Stimulated activated CD4-positive, alpha-beta T cell treated with anti-CD3 and anti-CD28 coated beads, Interleukin-2, amount 100 ng/mL, for 48 hours (primary cell): ENCODE results near the gene DHRS3.
A peak's percentile ranks its signal among the peaks of the same experiment; 100 is the strongest.

Experiments
- DNase-seq, 2 donors: peaks; one replicate each; pipeline ENCODE4 v3.0.0-alpha.2; 2020

DHRS3 gene

DNA sequence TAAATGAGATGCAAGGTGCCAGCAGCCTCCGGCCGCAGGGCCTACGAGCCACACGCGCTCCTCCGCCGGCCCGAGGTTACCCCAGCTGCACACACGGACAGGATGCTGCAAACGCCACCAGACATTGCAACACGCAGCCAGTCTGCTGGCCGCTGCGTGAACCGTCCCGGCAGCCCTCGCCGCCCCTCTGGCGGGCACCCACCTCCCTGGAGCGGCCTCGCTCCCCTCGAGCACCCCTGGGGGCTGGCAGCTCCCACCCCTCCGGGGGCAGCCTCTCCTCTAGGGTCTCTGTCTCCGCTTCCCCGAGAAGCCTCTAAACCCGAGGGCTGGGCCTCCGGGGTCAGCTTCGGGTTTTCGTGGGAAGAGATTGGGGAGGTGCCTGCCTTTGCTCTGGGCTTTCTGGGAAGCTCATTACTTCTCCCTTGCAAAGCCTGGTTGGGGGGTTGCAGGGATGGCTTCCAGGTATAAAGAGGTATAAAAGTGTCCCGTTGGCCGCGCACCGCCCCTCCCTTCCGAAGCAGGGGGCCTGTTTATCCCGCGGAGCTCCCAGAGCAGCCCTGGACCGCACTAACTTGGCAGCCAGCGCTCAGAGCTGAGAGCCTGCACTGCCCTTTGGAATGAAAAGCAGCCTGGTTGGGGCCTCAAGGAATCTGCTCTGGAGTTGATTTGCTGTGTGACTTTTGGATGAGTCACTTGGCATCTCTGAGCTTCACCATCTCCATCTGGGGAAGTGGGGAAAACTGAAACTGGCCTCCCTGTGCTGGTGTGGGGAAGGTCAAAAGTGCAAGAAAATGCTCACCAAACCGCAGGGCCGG, 21.8 kb downstream of the DHRS3 start:
- no peak for DNase-seq

DNA sequence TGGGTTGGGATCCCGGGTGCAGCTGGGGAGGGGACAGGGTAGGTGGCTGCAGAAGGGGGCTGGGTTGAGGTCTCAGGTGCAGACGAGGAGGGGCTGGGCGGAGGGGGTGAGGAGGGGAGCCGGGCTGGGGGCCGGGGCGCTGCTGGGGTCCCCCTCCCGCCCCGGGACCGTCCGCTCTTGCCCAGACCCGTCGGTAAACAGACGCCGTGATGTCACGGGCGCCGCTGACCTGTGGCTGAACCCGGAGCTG, 22.3 kb downstream of the DHRS3 start:
- no peak for DNase-seq

DNA sequence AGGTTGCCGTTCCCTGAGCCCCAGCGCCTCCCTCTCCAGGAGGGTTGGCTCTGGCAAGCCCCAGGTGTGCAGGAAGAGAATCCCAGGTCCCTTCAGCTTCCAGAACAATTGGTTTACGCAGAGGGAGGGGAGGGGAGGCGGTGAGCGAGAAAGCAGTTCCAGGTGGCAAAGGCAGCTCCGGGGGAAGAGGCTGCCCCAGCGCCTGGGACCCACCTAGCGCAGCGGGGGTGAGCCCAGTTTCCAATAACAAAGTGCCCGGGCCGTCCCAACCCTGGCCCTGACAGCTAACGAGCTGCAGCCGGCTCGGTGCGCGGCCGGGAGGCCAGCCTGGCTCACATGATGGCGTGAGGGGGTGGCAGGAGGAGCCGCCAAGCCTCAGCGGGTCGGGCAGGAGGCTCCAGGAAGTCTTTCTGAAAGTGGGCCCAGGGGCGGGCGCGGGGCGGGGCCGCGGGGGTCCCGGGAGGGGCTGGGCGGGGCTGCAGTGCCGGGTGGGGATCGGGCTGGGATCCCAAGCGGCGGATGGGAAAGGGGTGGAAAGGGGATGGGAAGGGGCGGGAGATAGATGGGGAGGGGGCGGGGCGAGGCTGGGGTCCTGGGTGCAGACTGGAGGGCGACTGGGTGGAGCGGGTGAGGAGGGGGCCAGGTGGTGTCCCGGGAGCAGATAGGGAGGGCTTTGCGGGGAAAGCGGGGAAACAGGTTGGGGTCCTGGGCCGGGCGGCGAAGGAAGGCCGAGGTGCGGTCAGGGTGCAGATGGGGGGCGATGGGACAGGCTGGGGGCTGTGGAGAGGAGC, 22.8 kb downstream of the DHRS3 start:
- DNase-seq: peak in 1 of 2 donors; percentile 21

DNA sequence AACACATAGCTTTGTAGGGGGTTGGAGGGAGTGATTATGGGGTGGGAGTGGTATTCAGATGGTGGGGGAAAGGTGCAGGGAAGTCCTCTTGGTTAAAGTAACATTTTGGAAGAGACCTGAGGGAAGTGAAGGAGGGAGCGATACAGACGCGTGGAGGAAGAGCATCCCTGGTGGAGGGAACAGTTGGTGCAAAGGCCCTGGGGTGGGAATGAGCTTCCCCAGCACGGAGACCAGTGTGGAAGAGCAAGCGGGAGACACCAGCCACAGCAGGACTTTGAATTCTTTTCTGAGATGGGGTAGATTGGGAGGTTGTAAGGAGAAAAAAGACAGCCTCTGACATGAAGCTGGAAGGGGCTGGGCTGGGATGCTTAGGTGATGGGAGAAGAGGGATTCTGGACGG, 23.5 kb downstream of the DHRS3 start:
- DNase-seq: no peak

DNA sequence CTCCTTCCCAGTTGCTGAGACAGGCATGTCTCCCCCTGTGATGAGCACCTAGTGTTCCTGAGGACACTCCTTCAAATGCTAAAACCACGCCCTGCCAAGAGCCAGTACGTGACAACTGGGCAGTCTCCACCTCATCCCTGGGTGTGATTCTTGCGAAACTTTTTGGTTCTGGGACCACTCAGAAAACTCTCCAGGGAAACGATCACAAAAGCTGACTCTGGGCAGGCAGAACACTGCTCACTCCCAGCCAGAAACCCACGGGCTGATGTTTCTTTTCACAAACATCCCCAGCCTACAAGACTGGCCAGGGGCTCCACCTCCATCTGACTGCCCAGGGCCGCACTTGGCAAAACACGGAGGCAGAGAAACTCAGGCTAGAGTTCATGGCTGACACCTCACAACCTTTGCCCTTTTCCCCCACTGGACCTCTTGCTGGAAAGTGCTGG, 24.4 kb downstream of the DHRS3 start:
- no peak for DNase-seq

DNA sequence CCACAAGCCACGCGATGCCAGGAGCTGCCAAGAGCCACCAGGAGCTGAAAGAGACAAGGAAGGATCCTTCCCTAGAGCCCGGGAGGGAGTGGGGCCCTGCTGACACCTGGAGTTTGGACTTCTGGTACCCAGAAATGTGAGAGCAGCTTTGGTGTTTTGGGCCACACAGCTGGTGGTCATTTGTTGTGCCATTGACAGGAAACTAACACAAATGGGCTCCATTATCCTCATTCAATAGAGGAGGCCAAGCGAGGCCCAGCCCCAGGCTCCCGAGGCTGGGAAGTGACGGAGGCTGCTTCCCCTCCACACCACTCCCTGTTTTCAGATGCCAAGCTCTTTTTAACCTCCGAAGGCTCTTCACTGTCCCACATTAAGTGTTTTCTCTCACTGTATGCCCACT, 25.5 kb downstream of the DHRS3 start:
- DNase-seq: no peak

DNA sequence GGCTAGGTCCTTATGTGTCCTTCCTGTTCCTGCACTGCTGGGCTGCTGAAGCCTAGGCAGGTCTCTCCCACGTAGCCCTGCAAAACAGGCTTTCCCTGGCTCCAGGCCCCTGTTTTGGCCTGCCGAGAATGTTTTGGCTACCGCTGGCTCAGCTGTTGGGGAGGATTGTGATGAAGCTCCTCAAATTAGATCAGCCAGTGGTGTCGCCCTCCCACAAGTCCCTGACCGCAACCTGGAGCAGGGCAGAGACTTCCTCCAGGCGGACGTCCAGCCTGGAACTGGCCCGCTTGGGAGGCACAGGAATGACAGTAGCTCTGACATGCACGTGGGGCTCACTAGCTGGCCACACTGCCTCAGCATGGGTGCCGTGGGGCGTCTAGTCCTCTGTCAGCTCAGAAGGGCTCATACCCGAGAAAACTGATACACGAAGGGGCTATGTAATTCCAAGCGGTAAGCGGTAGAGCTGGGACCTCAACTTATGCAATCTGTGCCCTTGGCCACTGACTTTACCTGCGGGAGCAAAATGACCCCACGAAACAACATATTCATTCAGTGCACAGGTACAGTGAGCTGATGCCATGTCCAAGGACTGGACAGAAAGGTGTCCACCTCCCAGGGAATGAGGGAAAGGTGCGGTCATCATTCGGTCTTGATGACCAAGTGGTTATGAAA, 26.6 kb downstream of the DHRS3 start:
- no peak for DNase-seq

DNA sequence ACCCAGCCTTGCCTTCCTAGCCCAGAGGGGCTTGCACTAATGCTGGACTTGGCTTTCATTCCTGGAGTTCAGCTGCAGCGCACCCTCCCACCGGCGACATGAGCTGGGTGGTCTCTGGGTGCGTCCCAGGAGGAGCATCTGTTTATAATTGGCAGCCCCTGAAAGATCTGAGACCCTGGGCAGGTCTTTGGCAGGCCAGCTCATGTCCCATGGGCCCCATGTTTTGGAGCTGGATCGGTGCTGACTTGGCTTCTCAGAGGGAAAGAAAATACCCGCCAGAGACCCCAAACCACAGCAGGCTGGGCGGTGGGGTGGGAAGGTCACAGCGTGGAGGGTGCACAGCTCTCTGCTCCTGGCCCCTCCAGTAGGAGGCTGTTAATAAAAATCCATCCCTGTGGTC, 29.3 kb downstream of the DHRS3 start:
- DNase-seq: no peak

DNA sequence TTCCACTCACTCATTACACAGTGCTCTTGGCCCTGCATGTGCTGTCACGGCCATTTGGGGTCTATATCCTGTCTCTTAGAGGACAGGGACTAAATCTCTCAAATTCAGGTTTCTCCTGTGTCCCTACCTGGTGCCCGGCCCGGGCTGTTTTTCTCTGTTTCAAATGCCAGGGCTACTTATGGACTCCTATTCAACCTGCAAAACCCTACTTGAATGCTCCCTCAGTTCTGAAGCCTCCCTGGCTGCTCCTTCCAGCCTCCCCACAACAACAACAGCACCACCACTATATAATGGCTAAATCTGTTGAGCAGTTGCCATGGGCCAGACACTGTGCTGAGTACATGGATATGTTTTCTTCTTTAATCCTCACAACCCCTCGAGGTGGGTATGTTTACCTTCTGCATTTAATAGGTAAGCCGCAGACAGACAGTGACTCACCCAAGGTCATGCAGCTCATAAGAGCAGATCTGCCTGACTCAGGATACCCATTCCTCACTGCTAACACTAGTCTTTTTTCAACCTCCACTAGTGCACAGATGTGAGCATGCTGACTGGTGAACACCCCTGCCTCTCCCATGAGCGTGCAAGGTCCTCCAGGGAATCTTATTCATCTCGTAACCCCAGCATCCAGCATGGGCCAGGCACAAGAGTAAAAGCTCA, 29.9 kb downstream of the DHRS3 start:
- no peak for DNase-seq

DNA sequence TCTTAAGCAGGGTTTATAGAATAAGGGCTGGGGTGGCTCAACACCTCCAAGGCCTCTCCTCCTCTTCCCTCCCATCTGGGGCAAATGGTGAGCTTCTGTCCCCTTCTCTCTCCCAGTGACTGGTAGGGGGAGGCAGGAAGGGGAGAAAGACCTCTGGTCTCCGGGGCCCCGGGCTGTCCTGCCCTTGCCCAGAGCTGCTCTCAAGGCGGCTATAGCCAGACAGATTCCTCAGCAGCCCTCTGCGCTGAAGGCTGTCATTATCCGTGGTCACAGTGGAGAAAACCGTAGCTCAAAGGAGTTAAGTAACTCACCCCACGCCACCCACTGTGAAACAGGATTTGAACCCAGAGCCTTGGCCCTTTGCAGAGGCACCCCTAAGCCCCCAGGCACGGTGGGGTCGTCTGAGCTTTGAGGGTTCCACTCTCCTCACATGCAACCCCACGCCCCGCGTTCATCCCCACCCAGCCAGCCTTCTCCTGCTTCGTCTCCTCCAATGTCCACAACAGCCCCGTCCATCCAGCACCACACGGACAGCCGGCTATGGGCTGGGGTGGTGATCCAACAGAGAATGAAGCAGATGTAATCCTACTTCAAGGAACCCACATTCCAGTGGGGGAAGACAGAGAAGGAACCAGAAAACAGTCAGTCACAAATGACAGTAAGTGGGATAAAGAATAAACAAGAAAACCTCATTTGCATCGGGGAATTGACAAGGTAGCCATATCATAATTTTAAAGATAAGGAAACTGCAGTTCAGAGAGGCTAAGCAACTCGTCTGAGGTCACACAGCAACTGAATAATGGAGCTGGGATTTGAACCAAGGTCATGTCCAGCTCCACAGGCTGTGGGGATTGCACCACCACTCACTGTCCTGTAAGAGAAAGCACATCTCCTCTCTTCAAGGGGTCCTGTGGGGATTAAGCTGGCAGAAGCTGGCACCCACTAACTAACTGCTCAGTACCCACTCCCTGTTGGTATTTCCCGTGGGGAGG, 31.8 kb downstream of the DHRS3 start:
- DNase-seq: no peak

DNA sequence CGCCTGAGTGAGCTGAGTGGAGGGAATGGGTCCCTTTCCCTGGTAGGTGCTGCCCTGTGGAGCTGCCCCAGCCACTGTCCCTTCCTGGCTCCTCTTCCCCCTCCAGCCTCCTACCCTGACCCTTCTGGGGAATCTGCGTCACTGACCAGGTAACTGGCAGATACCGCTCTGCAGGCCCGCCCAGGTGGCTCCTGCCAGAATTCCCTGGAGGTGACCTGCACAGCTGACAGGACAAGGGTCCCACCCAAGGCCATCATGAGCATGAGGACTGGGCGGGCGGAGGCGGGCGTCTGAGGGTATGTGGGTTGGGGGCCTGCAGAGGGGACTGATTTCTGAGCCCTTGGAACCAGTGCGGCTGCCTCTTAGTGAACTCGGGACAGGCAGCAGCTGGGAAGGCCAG, 32.5 kb downstream of the DHRS3 start:
- no peak for DNase-seq

DNA sequence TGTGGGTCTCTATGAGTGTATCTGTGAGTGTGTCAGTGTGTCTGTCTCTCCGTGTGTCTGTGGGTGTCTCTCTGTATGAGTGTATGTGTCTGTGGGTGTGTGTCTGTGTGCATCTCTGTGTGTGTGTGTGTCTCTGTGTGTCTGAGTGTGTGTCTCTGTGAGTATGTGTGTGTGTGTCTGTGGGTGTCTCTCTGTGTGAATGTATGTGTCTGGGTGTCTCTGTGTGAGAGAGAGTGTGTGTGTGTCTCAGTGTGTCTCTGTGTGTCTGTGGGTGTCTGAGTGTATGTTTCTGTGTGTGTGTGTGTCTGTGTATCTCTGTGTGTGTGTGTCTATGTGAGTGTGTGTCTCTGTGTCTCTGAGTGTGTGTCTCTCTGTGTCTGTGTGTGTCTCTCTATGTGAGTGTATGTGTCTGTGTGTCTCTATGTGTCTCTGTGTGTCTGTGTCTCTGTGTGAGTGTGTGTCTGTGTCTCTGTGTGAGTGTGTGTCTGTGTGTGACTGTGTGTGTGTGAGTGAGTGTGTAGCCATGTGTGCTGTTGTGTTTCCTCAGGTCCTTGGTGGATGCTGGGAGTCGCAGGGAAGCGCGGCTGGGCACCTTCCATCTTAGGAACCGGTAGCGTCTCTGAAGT, 33.0 kb downstream of the DHRS3 start:
- no peak for DNase-seq

DNA sequence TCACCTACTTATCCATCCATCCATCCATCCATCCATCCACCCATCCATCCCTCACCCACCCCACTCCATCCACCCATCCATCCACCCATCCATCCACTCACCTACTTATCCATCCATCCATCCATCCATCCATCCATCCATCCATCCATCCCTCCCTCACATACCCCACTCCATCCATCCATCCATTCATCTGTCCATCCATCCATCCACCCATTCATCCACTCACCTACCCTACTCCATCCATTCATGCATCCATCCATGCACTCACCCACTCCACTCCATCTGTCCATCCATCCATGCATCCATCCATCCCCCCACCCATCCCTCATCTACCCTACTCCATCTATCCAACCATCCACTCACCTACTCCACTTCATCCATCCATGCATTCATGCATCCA, 34.5 kb downstream of the DHRS3 start:
- no peak for DNase-seq

DNA sequence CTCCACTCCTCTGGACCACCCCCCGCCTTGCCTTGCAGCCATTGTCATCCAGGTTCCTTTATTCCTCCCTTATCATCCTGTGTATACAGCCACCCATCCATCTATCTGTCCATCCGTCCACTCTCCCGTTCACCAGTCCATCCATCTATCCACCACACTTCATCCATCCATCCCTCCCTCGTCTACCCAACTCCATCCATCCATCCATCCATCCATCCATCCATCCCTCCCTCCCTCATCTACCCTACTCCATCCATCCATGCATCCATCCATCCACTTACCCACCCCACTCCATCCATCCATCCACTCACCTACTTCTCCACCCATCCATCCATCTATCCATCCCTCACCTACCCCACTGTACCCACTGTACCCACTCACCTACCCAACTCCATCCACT, 35.4 kb downstream of the DHRS3 start:
- no peak for DNase-seq

DNA sequence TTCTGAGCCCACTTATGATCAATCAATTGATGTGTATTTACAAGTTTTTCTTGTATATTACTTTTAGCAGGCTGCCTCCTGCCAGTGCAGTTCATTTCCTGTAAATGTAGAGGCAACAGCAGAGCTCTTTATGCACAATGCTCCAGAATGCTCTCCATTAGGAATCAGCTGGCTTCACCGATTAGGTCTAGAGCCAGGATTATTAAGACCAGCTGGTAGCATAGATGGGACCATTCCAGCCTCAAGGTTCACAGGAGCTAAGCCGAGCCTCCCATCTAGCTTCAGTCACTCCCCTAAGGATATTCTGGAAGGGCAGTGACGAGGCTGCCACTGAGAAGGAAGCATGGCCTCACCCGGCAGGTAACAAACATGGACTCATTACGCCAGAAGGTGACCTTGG, 36.8 kb downstream of the DHRS3 start:
- no peak for DNase-seq

DNA sequence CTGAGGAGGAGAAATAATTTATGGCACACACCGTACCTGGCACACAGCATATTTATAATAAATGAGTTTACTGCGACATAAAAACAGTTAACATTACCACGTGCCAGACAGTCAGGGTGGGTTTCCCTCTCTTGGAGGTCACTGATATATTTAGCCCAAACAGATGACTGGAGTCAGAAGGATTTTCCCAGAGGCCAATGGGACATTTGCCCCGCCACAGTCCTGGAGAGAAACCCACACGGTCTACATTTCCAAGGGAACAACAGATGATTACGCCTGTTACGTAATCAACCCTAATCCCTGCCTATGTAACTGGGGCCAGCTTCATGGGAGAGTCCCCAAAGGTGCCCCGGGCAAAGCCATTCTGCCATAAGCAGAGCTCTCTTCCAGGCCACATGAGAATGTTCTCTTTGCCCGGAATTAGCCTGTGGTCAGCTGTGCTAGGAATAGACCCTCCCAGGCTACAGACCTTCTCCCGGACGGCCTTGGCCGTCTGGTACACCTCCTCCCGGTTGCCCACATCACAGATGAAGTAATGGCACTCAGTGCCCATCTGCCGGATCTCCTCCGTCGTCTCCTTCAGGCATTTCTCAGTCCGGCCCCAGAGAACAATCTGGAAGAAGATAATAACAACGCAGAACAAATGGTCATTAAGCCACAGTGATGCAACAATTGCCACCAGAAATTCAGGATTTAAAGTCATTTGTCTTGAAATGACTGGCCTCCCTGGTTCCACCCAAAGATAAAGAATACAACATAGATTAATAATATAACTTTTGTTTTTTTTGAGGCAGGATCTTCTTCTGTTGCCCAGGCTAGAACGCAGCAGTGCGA, 37.7 kb downstream of the DHRS3 start:
- no peak for DNase-seq

DNA sequence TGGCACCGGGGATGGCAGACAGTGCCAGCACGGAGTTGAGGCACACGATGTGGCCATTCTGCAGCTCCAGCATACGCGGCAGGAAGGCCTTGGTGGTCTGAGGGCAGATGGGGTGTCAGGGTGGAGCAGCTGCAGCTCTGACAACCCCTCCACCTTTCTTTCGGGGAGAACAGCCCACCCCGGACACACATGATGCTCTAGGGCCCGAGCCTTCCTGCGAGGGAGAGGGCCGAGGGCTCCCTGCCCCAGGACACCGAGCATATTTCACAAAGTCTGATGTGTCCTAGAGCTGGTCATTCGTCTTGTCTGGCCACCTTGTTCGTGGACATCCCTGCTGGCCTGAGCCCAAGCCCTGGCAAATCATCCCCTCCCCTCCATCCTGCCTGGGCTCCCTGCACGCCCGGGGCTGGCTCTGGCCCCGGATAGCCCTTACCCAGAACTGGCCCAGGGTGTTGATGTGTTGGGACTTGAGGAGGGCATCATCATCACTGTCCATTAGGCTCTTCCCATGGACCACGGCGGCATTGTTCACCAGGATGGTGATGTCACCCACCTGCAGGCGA, 39.1 kb downstream of the DHRS3 start:
- DNase-seq: no peak

DNA sequence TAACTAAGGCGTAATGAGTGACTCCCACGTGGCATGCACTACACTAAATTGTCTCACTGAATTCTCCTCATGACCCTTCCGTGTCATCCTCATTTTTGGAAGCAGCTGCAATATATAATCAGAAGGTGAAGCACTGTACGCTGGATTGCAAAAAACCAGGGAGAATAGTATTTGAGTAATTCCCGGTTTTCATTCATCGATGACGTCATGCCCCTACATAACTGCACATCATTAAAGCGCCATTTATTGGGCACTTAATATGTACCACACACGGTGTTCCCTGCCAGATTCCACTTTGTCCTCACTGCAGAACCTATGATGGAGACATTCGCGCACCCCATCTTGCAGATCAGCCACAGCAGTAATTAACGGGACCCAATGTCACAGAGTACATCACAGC, 41.0 kb downstream of the DHRS3 start:
- DNase-seq: no peak

DNA sequence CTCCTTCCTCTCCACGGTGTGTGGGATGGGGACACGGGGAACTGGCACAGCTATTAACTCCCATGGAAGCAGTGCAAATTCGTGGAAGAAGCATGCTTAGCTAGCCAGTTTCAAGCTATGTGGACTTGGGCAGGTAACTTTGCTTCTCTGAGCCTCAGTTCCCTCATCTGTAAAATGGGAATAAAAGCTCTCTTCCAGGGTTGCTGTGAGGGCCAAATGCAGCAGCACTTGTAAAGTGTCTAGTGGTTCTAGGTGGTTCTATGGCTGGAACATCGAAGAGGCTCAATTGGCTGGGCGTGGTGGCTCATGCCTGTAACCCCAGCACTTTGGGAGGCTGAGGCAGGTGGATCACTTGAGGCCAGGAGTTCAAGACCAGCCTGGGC, 43.3 kb downstream of the DHRS3 start:
- DNase-seq: no peak

DNA sequence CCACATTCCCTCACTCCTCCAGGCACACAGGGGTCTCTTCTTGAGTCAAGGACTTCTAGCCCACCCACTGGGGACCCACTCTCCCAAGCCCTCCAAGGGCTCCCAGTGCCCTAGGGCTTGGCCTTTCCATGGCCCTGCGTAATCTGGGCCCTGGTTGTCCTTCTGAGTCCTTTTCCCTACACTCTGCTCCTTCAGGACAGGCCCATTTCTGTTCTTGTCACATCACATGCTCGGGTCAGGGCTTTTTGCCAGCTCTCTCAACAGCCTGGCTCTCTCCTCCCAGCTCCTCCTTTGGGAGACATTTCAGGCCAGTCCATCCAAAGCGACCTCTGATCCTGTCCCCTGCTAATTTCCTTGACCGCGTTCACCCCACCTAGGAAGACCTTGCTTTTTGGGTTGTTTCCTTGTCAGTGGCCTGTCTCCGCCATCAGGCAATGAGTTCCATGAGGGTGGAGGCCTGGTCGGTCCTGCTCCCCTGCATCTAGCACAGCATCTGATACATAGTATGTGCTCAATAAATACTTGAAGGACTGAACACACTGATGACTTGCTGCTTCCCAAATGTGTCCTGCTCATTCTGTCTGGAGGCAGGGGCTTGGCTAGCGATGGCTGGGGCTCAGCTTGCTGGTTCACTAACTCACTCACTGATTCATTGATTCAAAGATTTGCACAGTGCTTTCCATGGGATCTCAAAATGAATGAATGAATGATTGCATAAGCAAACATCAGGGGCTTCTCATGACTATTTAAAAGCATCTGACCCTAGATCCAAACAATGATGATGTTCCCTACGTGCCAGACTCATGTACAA, 44.8 kb downstream of the DHRS3 start:
- no peak for DNase-seq
